Activated CD4-positive, alpha-beta T cell treated with anti-CD3 and anti-CD28 coated beads for 36 hours (primary cell): ENCODE measurements around the gene NISCH. TPM values are rescaled to one million over a fixed set of nuclear protein-coding genes. Genes with fewer than 3 reads are reported as not detected.
A peak's percentile ranks its signal among the peaks of the same experiment; 100 is the strongest.

Experiments used
- ATAC-seq: fragments of 200-7000 bp; cut with Tn5 transposase; one replicate; pipeline ENCODE4 v1.10.0; 2021; ENCODE audit warnings: mild to moderate bottlenecking, moderate library complexity
- CTCF ChIA-PET: fragments of 350-600 bp; sonication (Branson Sonifier 250); formaldehyde crosslinking; loops from one replicate; lab custom pipeline; 2021; ENCODE audit warnings: antibody characterized with exemption; lab: Charles Lee
- POLR2A ChIA-PET: fragments of 350-600 bp; sonication (Branson Sonifier 250); formaldehyde crosslinking; loops from one replicate; lab custom pipeline; 2021; ENCODE audit warnings: antibody characterized with exemption, inconsistent platforms; lab: Charles Lee
- DNase-seq: peaks from one replicate; pipeline ENCODE4 v3.0.0-alpha.2; 2020
- H3K27ac Mint-ChIP-seq: one replicate; pipeline ENCODE4 v1.8.0; 2021; ENCODE audit warnings: mixed read lengths
- H3K27me3 Mint-ChIP-seq: one replicate; pipeline ENCODE4 v1.8.0; 2021; ENCODE audit warnings: mixed read lengths
- H3K36me3 Mint-ChIP-seq: one replicate; pipeline ENCODE4 v1.8.0; 2021; ENCODE audit warnings: low read depth, mixed read lengths
- H3K4me1 Mint-ChIP-seq: one replicate; pipeline ENCODE4 v1.8.0; 2021; ENCODE audit warnings: mixed read lengths
- H3K4me3 Mint-ChIP-seq: one replicate; pipeline ENCODE4 v1.8.0; 2021; ENCODE audit warnings: mild to moderate bottlenecking, moderate library complexity, mixed read lengths
- H3K9me3 Mint-ChIP-seq: one replicate; pipeline ENCODE4 v1.8.0; 2021; ENCODE audit warnings: low read depth, mixed read lengths
- intact Hi-C, 2 experiments: fragments of 100-400 bp; cut with DNase I in 1 of 2; cut with micrococcal nuclease in 1 of 2; formaldehyde crosslinking; loops; one replicate each; pipeline versions ENCODE4 v1.14.2 to v1.15.1; 2022 to 2024; cut with DNase I, micrococcal nuclease
- total RNA-seq, 2 experiments: library from RNA; stranded (reverse); gene quantifications; one replicate each; pipeline ENCODE4 v1.2.3, GENCODE V29; 2021

The NISCH gene
- total RNA-seq, 2 experiments from 2014 or later, result 61.4 to 68.9 TPM

- CTCF ChIA-PET, result interaction anchor here (0.6 to 0.9 kb wide), 4 partner anchors 27 to 435 kb away, joined by 3 read pairs; no protein-coding TSS in a partner anchor
- POLR2A ChIA-PET, result interaction anchor here (0.6 kb wide), 1 partner anchor 28 kb away, joined by 3 read pairs; no protein-coding TSS in a partner anchor
- Mint-ChIP-seq H3K27me3 (no peaks in the 10 kb centered on the region), H3K4me1 (peaks cover 23% of the 10 kb centered on the region), H3K36me3 (no peaks in the 10 kb centered on the region), H3K9me3 (no peaks in the 10 kb centered on the region), H3K27ac (no peak overlapping the region), H3K4me3 (no peak overlapping the region)
- no peak for ATAC-seq
- intact Hi-C loops, result no loop called here
- no peak for DNase-seq
These were observed 3.9 kb upstream of the NISCH start for GRCh38 chr3:52451237-52452083.

- peaks cover 28% of the 10 kb centered on the region for H3K4me1 Mint-ChIP-seq
- ATAC-seq (no peak), DNase-seq (no peak)
- no peak overlapping the region for H3K4me3 Mint-ChIP-seq
- POLR2A ChIA-PET, result no interaction called here
- intact Hi-C loops, result no loop called here
- CTCF ChIA-PET, result interaction anchor here (0.9 kb wide), 3 partner anchors 27 to 92 kb away, joined by 3 read pairs; no protein-coding TSS in a partner anchor
- H3K27ac Mint-ChIP-seq, result no peak overlapping the region
- H3K27me3 Mint-ChIP-seq, result no peaks in the 10 kb centered on the region
- H3K36me3 Mint-ChIP-seq, result peaks cover 1% of the 10 kb centered on the region
- no peaks in the 10 kb centered on the region for H3K9me3 Mint-ChIP-seq
These were observed 3.3 kb upstream of the NISCH start for GRCh38 chr3:52452126-52452525.

- DNase-seq (no peak), ATAC-seq (no peak)
- ChIA-PET CTCF (interaction anchor here (0.9 to 1.2 kb wide), 2 partner anchors 28 kb away, joined by 3 to 4 read pairs; no protein-coding TSS in a partner anchor), POLR2A (no interaction called here)
- Mint-ChIP-seq H3K4me3 (no peak overlapping the region), H3K9me3 (no peaks in the 10 kb centered on the region), H3K27me3 (no peaks in the 10 kb centered on the region), H3K27ac (no peak overlapping the region), H3K36me3 (peaks cover 6% of the 10 kb centered on the region), H3K4me1 (peaks cover 33% of the 10 kb centered on the region)
- intact Hi-C loops, result no loop called here
These were observed 2.7 kb upstream of the NISCH start for GRCh38 chr3:52452570-52453221.

- no peak for ATAC-seq
- Mint-ChIP-seq H3K4me1 (peaks cover 36% of the 10 kb centered on the region), H3K36me3 (peaks cover 14% of the 10 kb centered on the region), H3K9me3 (no peaks in the 10 kb centered on the region), H3K4me3 (peak within 1 kb of the TSS; percentile 96), H3K27ac (peak within 1 kb of the TSS; percentile 95), H3K27me3 (no peaks in the 10 kb centered on the region)
- POLR2A ChIA-PET, result interaction anchor here (0.7 kb wide), 1 partner anchor 297 kb away, joined by 4 read pairs; no protein-coding TSS in a partner anchor
- intact Hi-C loops, result loop anchor here in 1 of 2 experiments (2.0 kb wide), 1 partner anchor 167 kb away; the partner anchor contains the start of gene GLYCTK
- no peak for DNase-seq
- CTCF ChIA-PET, result interaction anchor here (1.1 to 1.9 kb wide), 4 partner anchors 9 to 317 kb away, joined by 3 to 10 read pairs (median 4); partner anchors contain the start of genes NEK4 and SEMA3G
These were observed 1.7 kb upstream of the NISCH start, which contains the start of gene TNNC1 for GRCh38 chr3:52453496-52454249. Gene TNNC1, minus strand, starts transcription at chr3:52454041. Its CDS starts 26 bp downstream, at chr3:52454015.

- no peak for DNase-seq
- POLR2A ChIA-PET, result no interaction called here
- H3K4me1 Mint-ChIP-seq, result peaks cover 36% of the 10 kb centered on the region
- CTCF ChIA-PET, result interaction anchor here (0.6 to 1.9 kb wide), 5 partner anchors 9 to 631 kb away, joined by 3 to 10 read pairs (median 3); partner anchors contain the start of genes NEK4 and SEMA3G
- intact Hi-C loops, result loop anchor here in 1 of 2 experiments (2.0 kb wide), 1 partner anchor 168 kb away; the partner anchor contains the start of gene GLYCTK
- H3K9me3 Mint-ChIP-seq, result no peaks in the 10 kb centered on the region
- no peak for ATAC-seq
- peak overlapping the region; percentile 95 for H3K27ac Mint-ChIP-seq
- H3K36me3 Mint-ChIP-seq, result peaks cover 14% of the 10 kb centered on the region
- peak overlapping the region; percentile 96 for H3K4me3 Mint-ChIP-seq
- no peaks in the 10 kb centered on the region for H3K27me3 Mint-ChIP-seq
These were observed 1.0 kb upstream of the NISCH start for GRCh38 chr3:52454250-52454937.

- DNase-seq (no peak), ATAC-seq (peak; percentile 3)
- peak overlapping the region; percentile 96 for H3K4me3 Mint-ChIP-seq
- POLR2A ChIA-PET, result no interaction called here
- no peaks in the 10 kb centered on the region for H3K27me3 Mint-ChIP-seq
- CTCF ChIA-PET, result interaction anchor here (0.6 to 1.9 kb wide), 4 partner anchors 10 to 631 kb away, joined by 3 to 10 read pairs (median 3); partner anchors contain the start of gene SEMA3G
- intact Hi-C loops, result loop anchor here (1.0 to 5.0 kb wide), 8 partner anchors 81 to 513 kb away; partner anchors contain the start of genes UQCC5 (in 2 of the 2), GLYCTK (in 1 of the 2), PARP3 (in 1 of the 2) and PBRM1 (in 1 of the 2)
- H3K4me1 Mint-ChIP-seq, result peaks cover 36% of the 10 kb centered on the region
- H3K9me3 Mint-ChIP-seq, result no peaks in the 10 kb centered on the region
- peaks cover 14% of the 10 kb centered on the region for H3K36me3 Mint-ChIP-seq
- H3K27ac Mint-ChIP-seq, result peak overlapping the region; percentile 95
These were observed 494 bp upstream of the NISCH start for GRCh38 chr3:52454938-52455282.

GRCh38 chr3:52456169-52456799, 880 bp downstream of the NISCH start:
- ChIA-PET CTCF (interaction anchor here (0.7 to 4.4 kb wide), 4 partner anchors 10 to 260 kb away, joined by 3 to 34 read pairs (median 4); partner anchors contain the start of gene SEMA3G), POLR2A (no interaction called here)
- peak overlapping the region; percentile 96 for H3K4me3 Mint-ChIP-seq
- DNase-seq (no peak), ATAC-seq (peak; percentile 8)
- no peaks in the 10 kb centered on the region for H3K27me3 Mint-ChIP-seq
- H3K36me3 Mint-ChIP-seq, result peaks cover 16% of the 10 kb centered on the region
- H3K4me1 Mint-ChIP-seq, result peaks cover 36% of the 10 kb centered on the region
- H3K27ac Mint-ChIP-seq, result peak overlapping the region; percentile 91
- no peaks in the 10 kb centered on the region for H3K9me3 Mint-ChIP-seq
- intact Hi-C loops, result loop anchor here in 1 of 2 experiments (5.0 kb wide), 1 partner anchor 441 kb away; the partner anchor contains the start of gene STIMATE

GRCh38 chr3:52456800-52457183, 1.4 kb downstream of the NISCH start:
- Mint-ChIP-seq H3K4me3 (peak overlapping the region; percentile 96), H3K36me3 (peaks cover 16% of the 10 kb centered on the region), H3K9me3 (no peaks in the 10 kb centered on the region), H3K27ac (peak overlapping the region; percentile 91), H3K4me1 (peaks cover 36% of the 10 kb centered on the region), H3K27me3 (no peaks in the 10 kb centered on the region)
- ATAC-seq (no peak), DNase-seq (no peak)
- POLR2A ChIA-PET, result interaction anchor here (1.0 kb wide), 1 partner anchor 14 kb away, joined by 6 read pairs; no protein-coding TSS in a partner anchor
- CTCF ChIA-PET, result interaction anchor here (0.6 to 4.4 kb wide), 7 partner anchors 10 to 274 kb away, joined by 3 to 34 read pairs (median 3); partner anchors contain the start of gene SEMA3G
- intact Hi-C loops, result loop anchor here in 1 of 2 experiments (5.0 kb wide), 1 partner anchor 441 kb away; the partner anchor contains the start of gene STIMATE

GRCh38 chr3:52458031-52458760, 2.8 kb downstream of the NISCH start:
- no peak for ATAC-seq
- Mint-ChIP-seq H3K27me3 (no peaks in the 10 kb centered on the region), H3K4me3 (no peak overlapping the region), H3K9me3 (no peaks in the 10 kb centered on the region), H3K27ac (peak overlapping the region; percentile 4), H3K36me3 (peaks cover 20% of the 10 kb centered on the region), H3K4me1 (peaks cover 39% of the 10 kb centered on the region)
- DNase-seq, result no peak
- ChIA-PET CTCF (interaction anchor here (0.9 to 4.4 kb wide), 6 partner anchors 11 to 178 kb away, joined by 3 to 34 read pairs (median 4); partner anchors contain the start of gene SEMA3G), POLR2A (interaction anchor here (0.6 to 1.9 kb wide), 3 partner anchors 10 to 128 kb away, joined by 4 to 6 read pairs (median 6); no protein-coding TSS in a partner anchor)
- intact Hi-C loops, result loop anchor here in 1 of 2 experiments (5.0 kb wide), 1 partner anchor 439 kb away; the partner anchor contains the start of gene STIMATE
